ENCODE results near the gene C4orf50. TPM values are rescaled to one million over a fixed set of nuclear protein-coding genes. Genes with fewer than 3 reads are reported as not detected.

Gene C4orf50
- total RNA-seq, 3 donors from 2014 or later = 0.07 to 0.73 (median 0.09) TPM

GRCh38 chr4:6043843-6044242 lies 25.6 kb upstream of the C4orf50 start:
- ATAC-seq = no peak
- no peak overlapping the region for H3K4me3 ChIP-seq
- H3K36me3 ChIP-seq (ENCODE audit: low read depth) = no peaks in the 10 kb centered on the region
- intact Hi-C loops (cut with DNase I, micrococcal nuclease) = no loop called here
- TF ChIP-seq CTCF (IDR thresholded peaks at IDR 0.05) = no peak
- no peaks in the 10 kb centered on the region for H3K4me1 ChIP-seq (ENCODE audit: low read depth)
- no peaks in the 10 kb centered on the region for H3K9me3 ChIP-seq
- DNase-seq = no peak

- no peak for DNase-seq
- no peak for ATAC-seq
- H3K4me1 ChIP-seq (ENCODE audit: low read depth) = no peaks in the 10 kb centered on the region
- H3K4me3 ChIP-seq = no peak overlapping the region
- H3K36me3 ChIP-seq (ENCODE audit: low read depth) = no peaks in the 10 kb centered on the region
- no peaks in the 10 kb centered on the region for H3K9me3 ChIP-seq
- no peak for TF ChIP-seq CTCF (IDR thresholded peaks at IDR 0.05)
- intact Hi-C loops (cut with DNase I, micrococcal nuclease) = no loop called here
These were observed 25.0 kb upstream of the C4orf50 start for GRCh38 chr4:6043188-6043587.

GRCh38 chr4:6042293-6043063 lies 24.2 kb upstream of the C4orf50 start:
- no peak overlapping the region for H3K4me3 ChIP-seq
- no peak for TF ChIP-seq CTCF (IDR thresholded peaks at IDR 0.05)
- no peaks in the 10 kb centered on the region for H3K9me3 ChIP-seq
- intact Hi-C loops (cut with DNase I, micrococcal nuclease) = no loop called here
- DNase-seq (no peak), ATAC-seq (no peak)
- H3K36me3 ChIP-seq (ENCODE audit: low read depth) = no peaks in the 10 kb centered on the region
- H3K4me1 ChIP-seq (ENCODE audit: low read depth) = no peaks in the 10 kb centered on the region

GRCh38 chr4:6041800-6042199 lies 23.6 kb upstream of the C4orf50 start:
- Histone ChIP-seq H3K36me3 (ENCODE audit: low read depth) (no peaks in the 10 kb centered on the region), H3K4me3 (no peak overlapping the region), H3K9me3 (no peaks in the 10 kb centered on the region), H3K4me1 (ENCODE audit: low read depth) (no peaks in the 10 kb centered on the region)
- no peak for TF ChIP-seq CTCF (IDR thresholded peaks at IDR 0.05)
- DNase-seq = no peak
- intact Hi-C loops (cut with DNase I, micrococcal nuclease) = no loop called here
- no peak for ATAC-seq

- TF ChIP-seq CTCF (IDR thresholded peaks at IDR 0.05) = no peak
- H3K36me3 ChIP-seq (ENCODE audit: low read depth) = no peaks in the 10 kb centered on the region
- DNase-seq (no peak), ATAC-seq (no peak)
- no peak overlapping the region for H3K4me3 ChIP-seq
- intact Hi-C loops (cut with DNase I, micrococcal nuclease) = no loop called here
- no peaks in the 10 kb centered on the region for H3K9me3 ChIP-seq
- H3K4me1 ChIP-seq (ENCODE audit: low read depth) = no peaks in the 10 kb centered on the region
These were observed 20.5 kb upstream of the C4orf50 start for GRCh38 chr4:6038711-6039110.
